Mucosa of stomach (tissue), 1 donor: ENCODE data around the gene PPP2R5B.

Source experiments
- H3K27me3 ChIP-seq: one replicate; pipeline ENCODE4 v1.7.0; 2013; ENCODE audit warnings: mild to moderate bottlenecking, low read length; ENCODE audit not compliant: control insufficient read depth, insufficient read depth
- H3K36me3 ChIP-seq: one replicate; pipeline ENCODE4 v1.7.0; 2013; ENCODE audit warnings: low read length; ENCODE audit not compliant: control insufficient read depth, insufficient read depth
- H3K4me1 ChIP-seq: one replicate; pipeline ENCODE4 v1.7.0; 2013; ENCODE audit warnings: mild to moderate bottlenecking, low read length; ENCODE audit not compliant: control insufficient read depth, insufficient read depth
- H3K4me3 ChIP-seq: one replicate; pipeline ENCODE4 v1.7.0; 2013; ENCODE audit warnings: low read length
- H3K9ac ChIP-seq: one replicate; pipeline ENCODE4 v1.7.0; 2013; ENCODE audit warnings: mild to moderate bottlenecking, low read length, moderate library complexity
- H3K9me3 ChIP-seq: one replicate; pipeline ENCODE4 v1.7.0; 2013; ENCODE audit warnings: mild to moderate bottlenecking, low read length, moderate library complexity; ENCODE audit not compliant: control insufficient read depth
- donor health status: Pancreatic carcinoma.

PPP2R5B gene

DNA sequence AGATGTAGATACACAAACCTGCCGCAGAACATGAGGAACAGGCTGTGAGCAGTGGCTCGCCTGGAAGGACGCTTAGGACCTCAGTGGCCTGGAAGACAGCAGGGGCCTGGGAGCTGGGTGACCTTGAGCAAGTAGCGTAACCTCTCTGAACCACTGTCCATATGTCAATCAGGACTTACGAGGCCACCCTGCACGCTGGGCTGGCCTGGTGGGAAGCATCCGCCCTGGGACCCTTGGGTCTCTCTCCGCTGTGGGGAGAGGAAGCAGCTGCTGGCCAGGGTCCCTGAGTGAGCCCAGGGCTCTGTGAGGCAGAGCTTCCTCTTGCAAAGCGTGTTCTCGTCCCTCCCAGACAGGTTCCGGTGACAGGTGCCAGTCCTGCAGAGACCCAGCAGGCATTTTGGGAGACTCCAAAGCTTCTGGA lies 32.1 kb upstream of the PPP2R5B start:
- Histone ChIP-seq H3K4me3 (peak overlapping the region; percentile 93), H3K9ac (peak overlapping the region; percentile 98)

DNA sequence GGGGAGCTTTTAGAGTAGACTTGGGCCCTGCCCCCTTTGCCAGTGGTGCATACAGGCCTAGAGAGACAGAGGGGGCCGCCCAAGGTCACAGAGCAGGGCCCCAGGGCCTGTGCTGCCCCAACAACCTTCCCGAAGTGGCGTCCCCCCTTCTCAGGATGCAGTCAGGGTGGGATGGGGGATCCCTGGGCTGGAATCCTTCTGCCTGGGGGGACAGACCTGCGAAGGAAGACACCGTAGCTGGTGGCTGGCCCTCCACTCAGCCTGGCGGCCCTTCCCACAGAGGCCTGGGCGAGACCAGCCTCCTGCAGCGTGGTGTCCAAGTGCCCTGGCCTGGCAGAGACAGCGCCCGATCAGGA lies 31.7 kb upstream of the PPP2R5B start:
- Histone ChIP-seq H3K4me1 (peaks cover 41% of the 10 kb centered on the region), H3K4me3 (peak overlapping the region; percentile 93), H3K27me3 (no peaks in the 10 kb centered on the region), H3K9me3 (no peaks in the 10 kb centered on the region), H3K36me3 (peaks cover 12% of the 10 kb centered on the region), H3K9ac (peak overlapping the region; percentile 98)

More for the DNA sequence above, 32.1 kb upstream of the PPP2R5B start:
- H3K4me1 ChIP-seq: peaks cover 45% of the 10 kb centered on the region
- peaks cover 12% of the 10 kb centered on the region for H3K36me3 ChIP-seq
- H3K27me3 ChIP-seq: no peaks in the 10 kb centered on the region
- no peaks in the 10 kb centered on the region for H3K9me3 ChIP-seq

DNA sequence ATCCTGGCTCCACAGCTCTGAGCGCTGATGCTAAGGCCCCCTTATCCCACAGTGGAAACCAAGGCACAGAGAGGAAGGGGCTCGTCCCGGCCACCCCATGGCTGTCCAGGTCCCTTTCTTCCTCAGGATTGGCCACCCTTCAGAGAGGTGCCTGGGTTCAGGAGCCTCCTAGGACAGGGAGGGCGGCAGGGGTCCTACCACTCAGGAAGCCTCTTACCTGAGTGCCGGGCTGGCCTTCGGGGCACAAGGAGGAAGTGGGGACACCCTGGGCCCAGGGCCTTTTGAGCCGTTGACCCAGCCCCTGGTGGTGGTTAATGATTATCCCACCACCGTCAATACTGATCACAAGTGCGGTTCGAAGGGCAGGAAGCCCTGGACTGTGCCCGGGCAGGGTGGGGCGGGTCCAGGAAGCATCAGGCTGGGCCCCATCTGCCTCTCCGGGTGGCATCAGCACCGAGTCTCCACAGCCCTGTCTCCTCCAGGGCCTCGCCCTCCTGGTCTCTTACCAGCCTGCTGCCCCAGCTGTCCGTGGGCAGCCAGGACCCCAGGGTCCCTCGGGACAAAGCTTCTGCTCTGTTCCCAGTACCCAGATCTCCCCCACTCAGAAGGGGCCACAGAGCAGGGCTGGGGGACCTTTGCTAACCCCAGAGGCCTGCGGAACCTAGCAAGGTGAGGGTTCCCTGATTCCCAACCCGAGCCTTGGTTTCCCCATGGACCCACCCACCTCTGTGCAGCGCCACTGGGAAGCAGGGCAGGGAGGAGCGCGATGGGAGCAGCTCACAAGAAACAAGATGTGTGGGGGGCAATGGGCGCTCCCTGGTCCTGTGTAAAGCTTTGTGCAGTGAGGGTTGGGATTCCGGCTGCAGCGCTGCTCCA lies 31.1 kb upstream of the PPP2R5B start:
- Histone ChIP-seq H3K4me1 (peaks cover 35% of the 10 kb centered on the region), H3K36me3 (peaks cover 12% of the 10 kb centered on the region), H3K27me3 (no peaks in the 10 kb centered on the region), H3K9ac (peak overlapping the region; percentile 98), H3K9me3 (no peaks in the 10 kb centered on the region), H3K4me3 (peak overlapping the region; percentile 93)

DNA sequence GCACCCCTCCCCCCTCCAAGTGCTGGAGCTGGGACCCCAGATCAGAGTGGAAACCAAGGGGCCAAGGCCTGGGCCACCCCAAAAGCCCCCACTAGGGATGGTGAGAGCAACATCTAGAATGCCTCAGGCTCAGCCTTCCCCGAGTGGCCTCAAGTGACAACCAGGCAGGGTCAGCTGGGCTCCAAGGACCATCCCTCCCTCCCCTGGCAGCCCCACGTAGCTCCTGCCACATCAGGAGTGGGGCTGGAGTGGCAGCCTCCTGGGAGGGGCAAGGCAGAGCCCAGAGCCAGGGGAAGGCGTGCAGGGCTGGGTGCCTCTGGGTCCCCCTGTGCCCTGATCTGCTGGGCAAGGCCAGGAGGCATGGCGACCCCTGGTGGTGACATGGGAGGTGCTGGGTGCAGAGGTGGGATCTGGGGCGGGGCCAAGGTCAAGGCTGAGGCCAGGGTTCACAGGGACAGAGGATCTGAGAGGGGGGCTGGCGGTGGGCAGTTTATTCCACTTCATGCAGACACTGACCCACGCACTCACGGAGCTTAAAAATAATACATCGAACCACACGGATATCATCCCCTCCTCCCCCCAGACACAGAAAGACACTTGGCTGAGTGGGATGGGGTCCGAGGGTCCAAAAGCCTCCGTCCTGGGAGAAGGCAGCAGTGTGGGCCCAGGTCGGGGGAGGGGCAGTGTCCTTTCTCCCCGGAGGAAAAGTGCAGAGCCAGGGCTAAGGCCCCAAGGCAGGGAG lies 30.2 kb upstream of the PPP2R5B start:
- peaks cover 27% of the 10 kb centered on the region for H3K4me1 ChIP-seq
- peak overlapping the region; percentile 93 for H3K4me3 ChIP-seq
- H3K36me3 ChIP-seq: peaks cover 12% of the 10 kb centered on the region
- no peaks in the 10 kb centered on the region for H3K27me3 ChIP-seq
- peak overlapping the region; percentile 98 for H3K9ac ChIP-seq
- no peaks in the 10 kb centered on the region for H3K9me3 ChIP-seq

DNA sequence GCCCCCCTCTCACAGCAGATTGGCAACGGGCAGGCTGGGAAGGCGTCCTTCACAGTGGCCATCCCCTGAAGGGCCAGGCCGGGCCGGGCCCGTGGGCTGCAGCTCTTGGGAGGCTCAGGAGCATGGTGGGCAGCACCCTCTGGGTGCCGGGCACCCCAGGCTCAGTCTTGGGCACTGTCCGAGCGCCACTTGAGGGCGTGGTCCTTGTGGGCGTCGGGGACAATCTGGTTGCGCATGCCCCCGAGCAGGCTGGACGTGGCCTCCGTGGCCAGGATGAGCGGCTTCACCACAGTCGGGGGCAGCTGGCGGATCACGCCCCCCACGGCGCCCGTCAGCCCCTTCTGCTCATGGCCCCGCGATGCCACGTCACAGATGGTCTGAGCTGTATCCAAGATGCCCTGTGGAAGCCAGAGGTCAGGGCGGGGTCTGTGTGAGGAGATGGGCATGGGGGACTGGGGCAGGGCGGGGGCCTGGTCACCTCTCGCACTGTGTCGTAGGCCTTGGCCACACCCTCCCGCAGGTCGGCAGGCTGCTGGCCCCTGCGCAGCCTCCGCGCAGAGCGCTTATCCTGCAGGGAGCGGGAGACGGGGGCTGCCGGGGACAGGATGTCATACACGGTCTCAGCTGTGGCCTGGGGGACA lies 29.6 kb upstream of the PPP2R5B start:
- no peak overlapping the region for H3K4me3 ChIP-seq
- peak overlapping the region; percentile 98 for H3K9ac ChIP-seq
- peaks cover 12% of the 10 kb centered on the region for H3K36me3 ChIP-seq
- peaks cover 22% of the 10 kb centered on the region for H3K4me1 ChIP-seq
- H3K27me3 ChIP-seq: no peaks in the 10 kb centered on the region
- H3K9me3 ChIP-seq: no peaks in the 10 kb centered on the region

DNA sequence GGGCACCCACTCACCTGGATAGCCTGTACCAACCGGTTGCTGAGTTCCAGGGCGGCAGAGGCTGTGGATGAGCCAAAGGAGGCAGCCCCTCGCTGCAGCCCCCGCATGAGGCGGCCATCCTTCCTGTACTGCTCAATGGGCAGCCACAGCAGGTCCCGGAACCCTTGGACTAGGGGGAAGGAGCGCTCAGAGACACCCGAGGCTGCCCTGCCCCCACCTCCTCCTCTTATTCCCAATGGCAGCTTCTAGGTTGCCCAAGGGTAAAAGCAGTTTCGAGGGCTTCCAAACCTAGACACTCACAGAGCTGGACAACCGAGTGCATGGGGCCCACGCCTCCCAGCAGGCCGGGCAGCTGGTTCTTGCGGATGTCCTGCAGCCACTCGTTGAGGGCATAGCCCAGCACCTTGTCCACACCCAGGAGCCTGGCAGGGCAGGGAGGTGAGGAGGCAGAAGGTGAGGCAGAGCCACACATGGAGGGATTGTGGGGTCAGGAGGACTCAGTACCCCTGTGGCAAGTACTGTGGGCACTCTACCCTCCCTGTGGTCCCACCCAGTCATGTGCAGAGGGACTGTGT lies 28.0 kb upstream of the PPP2R5B start:
- H3K36me3 ChIP-seq: peaks cover 12% of the 10 kb centered on the region
- no peak overlapping the region for H3K4me3 ChIP-seq
- no peaks in the 10 kb centered on the region for H3K9me3 ChIP-seq
- H3K4me1 ChIP-seq: peaks cover 13% of the 10 kb centered on the region
- no peaks in the 10 kb centered on the region for H3K27me3 ChIP-seq
- no peak overlapping the region for H3K9ac ChIP-seq

DNA sequence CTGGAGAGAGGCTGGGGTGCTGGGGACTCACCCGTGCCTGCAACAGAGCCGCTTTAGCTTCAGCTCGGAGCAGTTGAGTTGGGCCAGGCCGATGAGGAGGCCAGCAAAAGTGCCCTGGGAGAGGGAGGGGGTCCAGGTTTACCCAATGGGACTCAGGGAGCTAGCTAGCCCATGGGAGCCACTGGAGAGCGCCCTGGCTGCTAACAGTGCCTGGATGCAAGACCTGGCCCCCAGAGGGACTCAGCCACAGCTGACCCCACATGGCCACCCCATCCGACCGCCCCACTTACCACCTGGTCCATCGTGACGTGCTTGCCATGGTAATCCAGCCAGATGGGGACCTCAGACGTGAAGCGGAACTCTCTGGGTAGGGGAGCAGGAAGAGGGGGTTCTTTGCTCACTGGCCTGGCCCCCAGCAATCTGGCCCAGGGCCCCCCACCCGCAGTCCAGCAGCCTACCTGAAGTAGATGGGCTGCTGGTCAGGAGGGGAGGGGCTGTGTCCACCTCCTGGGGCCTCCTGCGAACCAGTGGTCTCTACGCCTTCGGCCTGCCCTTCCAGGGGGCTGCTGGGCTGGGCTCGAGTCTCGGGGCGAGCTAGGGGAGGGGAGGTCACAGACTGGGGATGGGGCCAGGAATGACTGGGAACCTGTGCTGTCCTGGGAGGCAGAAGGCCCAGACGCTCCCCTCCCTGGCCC lies 27.0 kb upstream of the PPP2R5B start:
- Histone ChIP-seq H3K9ac (no peak overlapping the region), H3K4me3 (no peak overlapping the region), H3K36me3 (peaks cover 4% of the 10 kb centered on the region), H3K4me1 (peaks cover 13% of the 10 kb centered on the region), H3K9me3 (no peaks in the 10 kb centered on the region), H3K27me3 (no peaks in the 10 kb centered on the region)

DNA sequence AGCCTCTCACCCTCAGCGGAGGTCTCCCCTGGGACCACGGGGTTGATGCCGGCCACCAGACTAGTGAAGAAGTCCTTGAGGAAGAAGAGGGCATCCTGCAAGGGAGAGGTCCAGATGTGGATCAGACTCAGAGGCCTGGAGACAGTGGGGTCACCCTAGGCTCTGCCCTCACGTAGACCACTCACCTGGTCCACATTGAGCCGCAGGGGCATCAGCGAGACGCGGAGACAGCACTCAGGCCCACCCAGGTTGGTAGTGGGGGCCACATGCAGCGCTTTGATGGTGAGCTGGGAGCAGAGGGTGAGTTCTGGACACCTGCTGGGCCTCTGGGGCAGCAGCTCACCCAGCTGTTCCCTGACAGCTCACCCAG lies 26.4 kb upstream of the PPP2R5B start:
- Histone ChIP-seq H3K36me3 (no peaks in the 10 kb centered on the region), H3K4me3 (no peak overlapping the region), H3K4me1 (peaks cover 13% of the 10 kb centered on the region), H3K27me3 (no peaks in the 10 kb centered on the region), H3K9me3 (no peaks in the 10 kb centered on the region), H3K9ac (no peak overlapping the region)

DNA sequence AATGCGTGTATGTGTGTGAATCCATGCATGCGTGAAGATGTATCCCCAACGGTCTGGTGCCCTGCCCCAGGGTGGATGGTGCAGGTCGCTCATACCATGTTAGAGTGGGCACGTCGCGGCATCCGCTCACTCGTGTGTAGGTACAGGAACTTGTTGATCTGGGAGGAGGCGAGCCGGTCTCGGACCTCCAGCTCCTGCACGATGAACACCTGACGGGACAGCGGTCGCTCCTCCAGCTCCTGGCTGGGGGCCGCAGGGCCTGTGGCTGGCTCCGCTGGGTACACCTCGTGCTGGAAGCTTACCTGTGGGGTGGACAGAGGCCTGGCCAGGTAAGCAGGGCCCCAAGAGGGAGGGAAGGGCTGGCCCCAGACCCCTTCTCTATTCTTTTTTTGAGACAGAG lies 25.9 kb upstream of the PPP2R5B start:
- H3K36me3 ChIP-seq: no peaks in the 10 kb centered on the region
- H3K4me3 ChIP-seq: no peak overlapping the region
- peaks cover 11% of the 10 kb centered on the region for H3K4me1 ChIP-seq
- H3K9me3 ChIP-seq: no peaks in the 10 kb centered on the region
- no peak overlapping the region for H3K9ac ChIP-seq
- no peaks in the 10 kb centered on the region for H3K27me3 ChIP-seq

DNA sequence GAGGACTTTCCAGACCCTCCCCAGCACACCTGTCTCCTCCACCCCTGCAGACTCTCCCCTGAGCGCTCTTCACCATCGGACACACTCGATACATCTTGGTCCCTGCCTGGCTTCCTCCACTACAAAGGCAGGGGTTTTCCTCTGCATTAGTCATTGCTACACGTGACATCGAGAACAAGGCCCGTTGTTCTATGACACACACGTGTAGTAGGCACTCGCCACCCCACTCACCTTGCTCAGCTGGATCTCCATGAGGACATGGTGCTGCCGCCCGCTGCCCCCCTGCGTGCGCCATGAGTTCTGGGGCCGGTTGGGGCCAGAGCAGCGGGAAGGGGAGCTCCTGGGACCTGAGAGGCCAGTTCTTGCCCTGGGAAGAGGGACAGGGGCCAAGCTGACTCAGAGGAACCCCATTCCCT lies 24.2 kb upstream of the PPP2R5B start:
- Histone ChIP-seq H3K36me3 (no peaks in the 10 kb centered on the region), H3K4me1 (no peaks in the 10 kb centered on the region), H3K4me3 (no peak overlapping the region), H3K27me3 (no peaks in the 10 kb centered on the region), H3K9me3 (no peaks in the 10 kb centered on the region), H3K9ac (no peak overlapping the region)

DNA sequence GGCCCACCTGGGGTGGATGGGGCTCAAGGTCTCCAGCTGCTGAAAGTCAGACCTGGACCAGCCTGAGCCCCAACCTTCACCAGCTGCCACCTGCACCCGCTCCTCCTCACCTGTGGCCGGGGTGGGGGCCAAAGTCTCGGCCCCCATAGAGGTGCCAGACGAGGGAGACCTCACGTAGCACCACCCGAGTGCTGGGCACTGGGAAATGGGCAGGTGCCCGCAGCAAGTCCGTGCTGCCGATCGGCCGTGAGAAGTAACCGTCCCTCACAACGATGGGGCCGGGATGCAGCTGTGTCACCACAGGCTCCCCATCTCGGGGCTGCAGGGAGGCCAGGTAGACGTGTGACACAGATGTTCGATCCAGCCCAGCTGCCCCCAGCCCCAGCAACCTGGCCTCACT lies 23.7 kb upstream of the PPP2R5B start:
- no peaks in the 10 kb centered on the region for H3K27me3 ChIP-seq
- no peaks in the 10 kb centered on the region for H3K36me3 ChIP-seq
- H3K4me1 ChIP-seq: no peaks in the 10 kb centered on the region
- no peak overlapping the region for H3K4me3 ChIP-seq
- H3K9ac ChIP-seq: no peak overlapping the region
- H3K9me3 ChIP-seq: no peaks in the 10 kb centered on the region
